ENCODE data around the gene GRPEL2.

GRPEL2 gene

GRCh38 chr5:149341876-149342275, 3.4 kb upstream of the GRPEL2 start:
- DNase-seq (ENCODE audit: low read depth), result no peak
- no peak for TF ChIP-seq CTCF (IDR thresholded peaks at IDR 0.05; ENCODE audit: low read length, missing control alignments)
- no peak overlapping the region for H3K4me3 ChIP-seq (replicated peaks; ENCODE audit: low read depth, low read length)

- DNase-seq (ENCODE audit: low read depth), result no peak
- TF ChIP-seq CTCF (IDR thresholded peaks at IDR 0.05; ENCODE audit: low read length, missing control alignments), result no peak
- H3K4me3 ChIP-seq (replicated peaks; ENCODE audit: low read depth, low read length), result no peak overlapping the region
Observed at GRCh38 chr5:149344151-149344550, 1.1 kb upstream of the GRPEL2 start.

GRCh38 chr5:149345892-149346222, 558 bp downstream of the GRPEL2 start:
- DNase-seq (ENCODE audit: low read depth), result peak; percentile 62
- H3K4me3 ChIP-seq (replicated peaks; ENCODE audit: low read depth, low read length), result peak overlapping the region; percentile 97
- TF ChIP-seq CTCF (IDR thresholded peaks at IDR 0.05; ENCODE audit: low read length, missing control alignments), result no peak

GRCh38 chr5:149348518-149348917, 3.2 kb downstream of the GRPEL2 start:
- DNase-seq (ENCODE audit: low read depth), result peak; percentile 11
- no peak overlapping the region for H3K4me3 ChIP-seq (replicated peaks; ENCODE audit: low read depth, low read length)
- no peak for TF ChIP-seq CTCF (IDR thresholded peaks at IDR 0.05; ENCODE audit: low read length, missing control alignments)

GRCh38 chr5:149349382-149349781, 4.1 kb downstream of the GRPEL2 start:
- no peak overlapping the region for H3K4me3 ChIP-seq (replicated peaks; ENCODE audit: low read depth, low read length)
- TF ChIP-seq CTCF (IDR thresholded peaks at IDR 0.05; ENCODE audit: low read length, missing control alignments), result no peak
- no peak for DNase-seq (ENCODE audit: low read depth)

- DNase-seq (ENCODE audit: low read depth), result no peak
- no peak for TF ChIP-seq CTCF (IDR thresholded peaks at IDR 0.05; ENCODE audit: low read length, missing control alignments)
- H3K4me3 ChIP-seq (replicated peaks; ENCODE audit: low read depth, low read length), result no peak overlapping the region
Observed at GRCh38 chr5:149352169-149352568, 6.9 kb downstream of the GRPEL2 start.

- no peak for TF ChIP-seq CTCF (IDR thresholded peaks at IDR 0.05; ENCODE audit: low read length, missing control alignments)
- no peak for DNase-seq (ENCODE audit: low read depth)
- H3K4me3 ChIP-seq (replicated peaks; ENCODE audit: low read depth, low read length), result no peak overlapping the region
Observed at GRCh38 chr5:149353911-149354310, 8.6 kb downstream of the GRPEL2 start.
